Inflammatory macrophage treated with lipopolysaccharide for 4 hours (primary cell): ENCODE results near the gene NDUFAB1.
"Not testable (repeated sequence)": the region's sequence is repeated elsewhere in the genome, so short reads cannot be mapped to it uniquely, and the experiment has no call there.

Experiments used
- DNase-seq: peaks from one replicate; pipeline ENCODE4 v3.0.0-alpha.2; 2020

NDUFAB1 gene

DNA sequence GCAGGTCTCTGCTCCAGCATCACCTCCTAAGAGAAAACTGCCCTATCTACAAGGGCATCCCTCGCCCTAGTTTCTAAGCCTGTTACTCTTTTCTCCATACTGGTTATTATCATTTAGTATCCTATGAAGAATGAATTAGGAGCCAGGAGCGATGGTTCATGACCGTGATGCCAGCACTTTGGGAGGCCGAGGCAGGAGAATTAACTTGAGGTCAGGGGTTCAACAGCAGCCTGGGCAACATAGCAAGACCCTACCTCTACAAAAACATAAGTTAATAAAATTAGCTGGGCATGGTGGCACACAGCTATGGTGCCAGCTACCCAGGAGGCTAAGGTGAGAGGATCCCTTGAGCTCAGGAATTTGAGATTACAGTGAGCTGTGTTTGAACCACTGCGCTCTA lies 46.2 kb downstream of the NDUFAB1 start:
- no peak for DNase-seq

- no peak for DNase-seq
Measured at GRCh38 chr16:23544436-23544835, 51.7 kb downstream of the NDUFAB1 start.

DNA sequence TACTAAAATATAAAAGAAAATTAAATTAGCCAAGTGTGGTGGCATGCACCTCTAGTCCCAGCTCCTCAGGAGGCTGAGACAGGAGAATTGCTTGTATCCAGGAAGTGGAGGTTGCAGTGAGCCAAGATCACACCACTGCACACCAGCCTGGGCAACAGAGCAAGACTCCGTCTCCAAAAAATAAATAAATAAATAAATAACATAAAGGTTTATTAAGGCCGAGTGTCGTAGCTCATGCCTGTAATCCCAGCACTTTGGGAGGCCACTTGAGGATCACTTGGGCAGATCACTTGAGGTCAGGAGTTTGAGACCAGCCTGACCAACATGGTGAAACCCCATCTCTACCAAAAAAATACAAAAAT lies 55.3 kb downstream of the NDUFAB1 start:
- not testable (repeated sequence) for DNase-seq

- no peak for DNase-seq
Measured at GRCh38 chr16:23539984-23540816, 55.9 kb downstream of the NDUFAB1 start.

- no peak for DNase-seq
Measured at GRCh38 chr16:23538919-23539278, 57.2 kb downstream of the NDUFAB1 start.

GRCh38 chr16:23537390-23537789 lies 58.7 kb downstream of the NDUFAB1 start:
- DNase-seq: no peak

DNA sequence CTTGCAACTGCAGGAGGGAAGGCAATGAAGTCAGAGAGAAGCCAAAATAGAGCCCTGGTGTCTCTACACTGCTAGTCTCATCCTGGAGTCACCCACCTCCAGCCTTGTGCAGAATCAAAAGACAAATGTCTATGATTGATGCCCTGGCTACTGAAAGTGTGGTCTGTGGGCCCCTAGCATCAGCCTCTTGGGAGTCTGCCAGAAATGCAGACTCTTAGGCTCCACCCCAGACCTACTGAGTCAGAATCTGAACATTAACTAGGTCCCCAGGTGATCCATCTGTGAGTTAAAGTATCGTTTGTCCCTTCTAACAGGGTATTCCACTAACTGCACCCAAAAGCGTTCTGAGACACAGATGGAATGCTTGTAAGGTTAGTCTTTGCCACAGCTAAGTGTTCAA lies 60.2 kb downstream of the NDUFAB1 start:
- DNase-seq: no peak

GRCh38 chr16:23534868-23535860 lies 61.0 kb downstream of the NDUFAB1 start:
- DNase-seq: no peak

- DNase-seq: no peak
Measured at GRCh38 chr16:23532448-23532847, 63.7 kb downstream of the NDUFAB1 start.
